Mesothelial cell of epicardium (in vitro differentiated cells): ENCODE results near the gene TMEM25. TPM values are rescaled to one million over a fixed set of nuclear protein-coding genes. Genes with fewer than 3 reads are reported as not detected.
"Not testable (repeated sequence)": the region's sequence is repeated elsewhere in the genome, so short reads cannot be mapped to it uniquely, and the experiment has no call there.

Experiments
- DNase-seq, 2 experiments: peaks; one replicate each; pipeline ENCODE4 v3.0.0; 2021; ENCODE audit warnings: low spot score in 2 of 2; ENCODE audit not compliant: unreplicated experiment in 2 of 2
- H3K27ac Mint-ChIP-seq: 2 replicates; pipeline ENCODE4 v1.8.0; 2021; ENCODE audit warnings: mixed read lengths
- H3K27me3 Mint-ChIP-seq: 2 replicates; pipeline ENCODE4 v1.8.0; 2021; ENCODE audit warnings: low read depth, mixed read lengths
- H3K36me3 Mint-ChIP-seq: 2 replicates; pipeline ENCODE4 v1.8.0; 2021; ENCODE audit warnings: mixed read lengths
- H3K4me1 Mint-ChIP-seq: 2 replicates; pipeline ENCODE4 v1.8.0; 2021; ENCODE audit warnings: mixed read lengths
- H3K4me3 Mint-ChIP-seq: 2 replicates; pipeline ENCODE4 v1.8.0; 2021; ENCODE audit warnings: mild to moderate bottlenecking, moderate library complexity, mixed read lengths
- H3K9me3 Mint-ChIP-seq: 2 replicates; pipeline ENCODE4 v1.8.0; 2021; ENCODE audit warnings: mixed read lengths
- CTCF ChIP-seq: fragments of 200-600 bp; sonication (generic); IDR thresholded peaks from one replicate; pipeline ENCODE4 v1.5.0; 2021; ENCODE audit warnings: antibody characterized with exemption; ENCODE audit not compliant: unreplicated experiment
- total RNA-seq: library from RNA; stranded (reverse); gene quantifications from 3 replicates; pipeline ENCODE4 v1.2.1, GENCODE V29; 2021

The TMEM25 gene
- 46.1 to 48.0 TPM (median 46.7 TPM) in 3 replicates for total RNA-seq

GRCh38 chr11:118530683-118531596 lies at the start of gene TMEM25:
Gene TMEM25 (plus strand): TSS chr11:118531192. CDS start chr11:118531802, 610 bp downstream.
- Mint-ChIP-seq H3K4me1 (peaks cover 24% of the 10 kb centered on the region), H3K9me3 (no peaks in the 10 kb centered on the region), H3K4me3 (peak within 1 kb of the TSS; percentile 93), H3K36me3 (peaks cover 8% of the 10 kb centered on the region), H3K27ac (peak within 1 kb of the TSS; percentile 94), H3K27me3 (no peaks in the 10 kb centered on the region)
- TF ChIP-seq CTCF: no peak
- peak; percentile 59 to 77 for DNase-seq

GRCh38 chr11:118481238-118481637 lies 49.8 kb upstream of the TMEM25 start:
- not testable (repeated sequence) for H3K27ac Mint-ChIP-seq, DNase-seq, H3K4me1 Mint-ChIP-seq, H3K4me3 Mint-ChIP-seq, H3K9me3 Mint-ChIP-seq, H3K27me3 Mint-ChIP-seq
- H3K36me3 Mint-ChIP-seq: peaks cover 57% of the 10 kb centered on the region

- Mint-ChIP-seq H3K27ac (no peak overlapping the region), H3K36me3 (peaks cover 45% of the 10 kb centered on the region)
Observed at GRCh38 chr11:118484405-118484804, 46.6 kb upstream of the TMEM25 start.

GRCh38 chr11:118485273-118485672 lies 45.7 kb upstream of the TMEM25 start:
- no peak for TF ChIP-seq CTCF
- H3K9me3 Mint-ChIP-seq: peaks cover 7% of the 10 kb centered on the region
- DNase-seq: no peak
- no peak overlapping the region for H3K4me3 Mint-ChIP-seq
- peak overlapping the region; percentile 26 for H3K27ac Mint-ChIP-seq
- peaks cover 42% of the 10 kb centered on the region for H3K36me3 Mint-ChIP-seq
- no peaks in the 10 kb centered on the region for H3K27me3 Mint-ChIP-seq
- no peaks in the 10 kb centered on the region for H3K4me1 Mint-ChIP-seq

More at GRCh38 chr11:118484405-118484804, 46.6 kb upstream of the TMEM25 start:
- H3K4me3 Mint-ChIP-seq: no peak overlapping the region
- H3K4me1 Mint-ChIP-seq: no peaks in the 10 kb centered on the region
- H3K27me3 Mint-ChIP-seq: no peaks in the 10 kb centered on the region
- H3K9me3 Mint-ChIP-seq: peaks cover 7% of the 10 kb centered on the region
- DNase-seq: no peak
- TF ChIP-seq CTCF: no peak

- TF ChIP-seq CTCF: peak; percentile 82
- peaks cover 36% of the 10 kb centered on the region for H3K36me3 Mint-ChIP-seq
Observed at GRCh38 chr11:118488480-118489109, 42.4 kb upstream of the TMEM25 start.

GRCh38 chr11:118491041-118491440 lies 40.0 kb upstream of the TMEM25 start:
- peaks cover 42% of the 10 kb centered on the region for H3K36me3 Mint-ChIP-seq
- H3K4me3 Mint-ChIP-seq: no peak overlapping the region
- no peak for DNase-seq
- no peak for TF ChIP-seq CTCF
- no peaks in the 10 kb centered on the region for H3K4me1 Mint-ChIP-seq
- no peaks in the 10 kb centered on the region for H3K9me3 Mint-ChIP-seq
- H3K27me3 Mint-ChIP-seq: no peaks in the 10 kb centered on the region
- no peak overlapping the region for H3K27ac Mint-ChIP-seq

More at GRCh38 chr11:118488480-118489109, 42.4 kb upstream of the TMEM25 start:
- Mint-ChIP-seq H3K27me3 (no peaks in the 10 kb centered on the region), H3K4me3 (no peak overlapping the region), H3K4me1 (no peaks in the 10 kb centered on the region), H3K9me3 (no peaks in the 10 kb centered on the region), H3K27ac (peak overlapping the region; percentile 0)
- peak; percentile 30 to 81 for DNase-seq
